Adrenal gland (tissue), 12 donors: Measurements from ENCODE around the gene PPFIA1. TPM values are rescaled to one million over a fixed set of nuclear protein-coding genes. Genes with fewer than 3 reads are reported as not detected.
"Not testable (repeated sequence)": the region's sequence is repeated elsewhere in the genome, so short reads cannot be mapped to it uniquely, and the experiment has no call there.

Experiments used
- DNase-seq, 7 donors: peaks; one replicate each; pipeline ENCODE4 v3.0.0-alpha.2; 2019 to 2020
- H3K27ac ChIP-seq, 5 donors: fragments of 200-600 bp; sonication (generic) in 4 of 5; 1 replicate in 3 of 5; 2 replicates in 2 of 5; pipeline versions ENCODE4 v1.5.1 to v1.8.0; 2016 to 2020; ENCODE audit warnings: mild to moderate bottlenecking in 1 of 5
- H3K27me3 ChIP-seq: fragments of 200-600 bp; 2 replicates; pipeline ENCODE4 v1.8.0; 2021
- H3K36me3 ChIP-seq, 2 donors: fragments of 200-600 bp; replicated peaks in 1 of 2; 1 replicate in 1 of 2; 2 replicates in 1 of 2; pipeline versions ENCODE4 v1.5.1 to v1.8.0; 2018 to 2022
- H3K4me1 ChIP-seq, 2 donors: fragments of 200-600 bp; replicated peaks in 1 of 2; 1 replicate in 1 of 2; 2 replicates in 1 of 2; pipeline versions ENCODE4 v1.5.1 to v1.8.0; 2018 to 2021
- H3K4me3 ChIP-seq, 4 donors: fragments of 200-600 bp; sonication (generic) in 3 of 4; one replicate each; pipeline ENCODE4 v1.5.1; 2016 to 2018
- H3K9me3 ChIP-seq, 3 donors: fragments of 200-600 bp; sonication (generic) in 1 of 3; replicated peaks in 1 of 3; 1 replicate in 2 of 3; 2 replicates in 1 of 3; pipeline versions ENCODE4 v1.5.1 to v1.8.0; 2016 to 2021
- CTCF ChIP-seq, 6 experiments: fragments of 450-650 bp in 4 of 6; fragments of 200-600 bp in 2 of 6; sonication (generic) in 1 of 6; IDR thresholded peaks; 1 replicate in 5 of 6; 2 replicates in 1 of 6; pipeline versions ENCODE4 v1.5.1 to v1.8.0; 2016 to 2021; ENCODE audit warnings: antibody characterized with exemption in 6 of 6, mild to moderate bottlenecking in 2 of 6, moderate library complexity in 1 of 6
- POLR2A ChIP-seq, 2 donors: fragments of 450-650 bp; IDR thresholded peaks; one replicate each; pipeline ENCODE4 v1.6.1; 2017; ENCODE audit warnings: antibody characterized with exemption in 2 of 2, mild to moderate bottlenecking in 2 of 2, moderate library complexity in 1 of 2
- WGBS, 4 donors: extraction: QIAGEN DNeasy Blood & Tissue Kit in 2 of 4; methylation state at CpG; one replicate each; pipeline versions ENCODE4 v1.1.5 to v1.1.7; 2013 to 2017; 5-methylcytosine and 5-hydroxymethylcytosine counted together
- intact Hi-C, 2 donors: fragments of 100-400 bp; cut with DNase I; formaldehyde crosslinking; loops; one replicate each; pipeline versions ENCODE4 v1.14.1 to v1.15.0; 2022 to 2023
- polyA plus RNA-seq, 3 donors: library from polyadenylated mRNA; stranded (reverse); fragments of 200-250 nt in 2 of 3; fragments of 350-450 nt in 1 of 3; fragmentation: Illumina TruSeq in 1 of 3; extraction: RNeasy Lipid Tissue Mini Kit (QIAGEN cat#74804) in 1 of 3; gene quantifications; one replicate each; pipeline ENCODE4 v1.2.3, GENCODE V29; 2013 to 2014
- total RNA-seq, 9 donors: library from RNA; depleted of rRNA in 4 of 9; stranded (reverse); fragments of >200 nt in 4 of 9; fragments of 120-200 nt in 1 of 9; fragmentation: NEBNext Ultra II Directional in 1 of 9; extraction: Animal tissue kit (Norgen Biotek cat#: 25700) in 1 of 9; gene quantifications; one replicate each; pipeline versions ENCODE4 v1.1.0 to v1.2.4, GENCODE V29; 2013 to 2023
- donor health status: healthy with polysubstance abuse.
- donor health status: Bipolar disorder and iron deficiency.
- donor health status: DM: yes; HTN: yes; CAD: no.
- donor health status: DM: no; HTN: no; CAD: no.
- donor health status: DM: no; HTN: no; CAD: no.
- donor health status: DM: yes; HTN: yes; CAD: no.

The PPFIA1 gene
- total and polyA plus RNA-seq, 12 donors: 25.8 to 58.6 (median 35.7) TPM

- H3K4me1 ChIP-seq: no peaks in the 10 kb centered on the region
- peaks cover 0 to 18% of the 10 kb centered on the region in 2 donors for H3K36me3 ChIP-seq
- H3K4me3 ChIP-seq: no peak overlapping the region
- WGBS, 4 donors: 86 to 96% (median 92%) methylated on average over 8 of the region's 8 CpGs
- intact Hi-C loops: no loop called here
- no peaks in the 10 kb centered on the region for H3K9me3 ChIP-seq
- H3K27ac ChIP-seq: no peak overlapping the region
- TF ChIP-seq POLR2A (IDR thresholded peaks at IDR 0.05) (no peak), CTCF (IDR thresholded peaks at IDR 0.05) (no peak)
- DNase-seq: no peak
- H3K27me3 ChIP-seq: no peaks in the 10 kb centered on the region
Observed at GRCh38 chr11:70292166-70292565, 21.7 kb downstream of the PPFIA1 start.

- WGBS, 4 donors: 83 to 92% (median 88%) methylated on average over 6 of the region's 6 CpGs
- intact Hi-C loops: no loop called here
- TF ChIP-seq POLR2A (IDR thresholded peaks at IDR 0.05): no peak
- no peak for TF ChIP-seq CTCF (IDR thresholded peaks at IDR 0.05)
Observed at GRCh38 chr11:70292863-70293262, 22.4 kb downstream of the PPFIA1 start.

GRCh38 chr11:70295166-70295565 is 24.7 kb downstream of the PPFIA1 start:
- intact Hi-C loops: not testable (repeated sequence)
- peaks cover 0 to 22% of the 10 kb centered on the region in 2 donors for H3K36me3 ChIP-seq
- 91 to 100% (median 92%) methylated on average over 1 to 25 of the region's 29 CpGs; no CpG with 5 or more reads in 1 of the 4 donors for WGBS, 4 donors

More at GRCh38 chr11:70292863-70293262, 22.4 kb downstream of the PPFIA1 start:
- Histone ChIP-seq H3K27me3 (no peaks in the 10 kb centered on the region), H3K4me1 (peaks cover 0 to under 1% of the 10 kb centered on the region in 2 donors), H3K4me3 (no peak overlapping the region), H3K36me3 (peaks cover 0 to 20% of the 10 kb centered on the region in 2 donors), H3K27ac (no peak overlapping the region), H3K9me3 (no peaks in the 10 kb centered on the region)
- DNase-seq: no peak

GRCh38 chr11:70296681-70297080 is 26.2 kb downstream of the PPFIA1 start:
- 93 to 97% (median 96%) methylated on average over 5 to 7 of the region's 7 CpGs for WGBS, 4 donors
- TF ChIP-seq POLR2A (IDR thresholded peaks at IDR 0.05) (no peak), CTCF (IDR thresholded peaks at IDR 0.05) (no peak)
- no peaks in the 10 kb centered on the region for H3K9me3 ChIP-seq
- H3K27ac ChIP-seq: no peak overlapping the region
- no peak overlapping the region for H3K4me3 ChIP-seq
- H3K4me1 ChIP-seq: peaks cover 0 to 5% of the 10 kb centered on the region in 2 donors
- no peak for DNase-seq
- H3K27me3 ChIP-seq: no peaks in the 10 kb centered on the region
- intact Hi-C loops: no loop called here
- peaks cover 0 to 24% of the 10 kb centered on the region in 2 donors for H3K36me3 ChIP-seq

More at GRCh38 chr11:70295166-70295565, 24.7 kb downstream of the PPFIA1 start:
- H3K4me1 ChIP-seq, H3K27ac ChIP-seq, H3K27me3 ChIP-seq, DNase-seq, H3K9me3 ChIP-seq, H3K4me3 ChIP-seq: not testable (repeated sequence)

GRCh38 chr11:70297341-70297740 is 26.9 kb downstream of the PPFIA1 start:
- Histone ChIP-seq H3K27ac (no peak overlapping the region), H3K9me3 (no peaks in the 10 kb centered on the region), H3K4me3 (no peak overlapping the region), H3K36me3 (peaks cover 0 to 20% of the 10 kb centered on the region in 2 donors), H3K4me1 (peaks cover 0 to 5% of the 10 kb centered on the region in 2 donors), H3K27me3 (no peaks in the 10 kb centered on the region)
- DNase-seq: no peak
- TF ChIP-seq CTCF (IDR thresholded peaks at IDR 0.05) (no peak), POLR2A (IDR thresholded peaks at IDR 0.05) (no peak)
- intact Hi-C loops: no loop called here
